Coronary artery (tissue), 2 donors: Measurements from ENCODE around the gene COL9A3.
A peak's percentile ranks its signal among the peaks of the same experiment; 100 is the strongest.

Experiments used
- DNase-seq: peaks from one replicate; pipeline ENCODE4 v3.0.0-alpha.2; 2017; ENCODE audit warnings: low spot score
- H3K27ac ChIP-seq, 2 donors: fragments of 200-600 bp; sonication (generic); one replicate each; pipeline ENCODE4 v1.5.1; 2016 to 2019
- H3K4me3 ChIP-seq: fragments of 200-600 bp; sonication (generic); 2 replicates; pipeline ENCODE4 v1.5.1; 2016; ENCODE audit warnings: mild to moderate bottlenecking, moderate library complexity
- TF ChIP-seq, protein P1 (sequence below): fragments of 200-600 bp; sonication (generic); IDR thresholded peaks from one replicate; pipeline ENCODE4 v1.5.1; 2019; ENCODE audit warnings: antibody characterized with exemption

Gene COL9A3

DNA sequence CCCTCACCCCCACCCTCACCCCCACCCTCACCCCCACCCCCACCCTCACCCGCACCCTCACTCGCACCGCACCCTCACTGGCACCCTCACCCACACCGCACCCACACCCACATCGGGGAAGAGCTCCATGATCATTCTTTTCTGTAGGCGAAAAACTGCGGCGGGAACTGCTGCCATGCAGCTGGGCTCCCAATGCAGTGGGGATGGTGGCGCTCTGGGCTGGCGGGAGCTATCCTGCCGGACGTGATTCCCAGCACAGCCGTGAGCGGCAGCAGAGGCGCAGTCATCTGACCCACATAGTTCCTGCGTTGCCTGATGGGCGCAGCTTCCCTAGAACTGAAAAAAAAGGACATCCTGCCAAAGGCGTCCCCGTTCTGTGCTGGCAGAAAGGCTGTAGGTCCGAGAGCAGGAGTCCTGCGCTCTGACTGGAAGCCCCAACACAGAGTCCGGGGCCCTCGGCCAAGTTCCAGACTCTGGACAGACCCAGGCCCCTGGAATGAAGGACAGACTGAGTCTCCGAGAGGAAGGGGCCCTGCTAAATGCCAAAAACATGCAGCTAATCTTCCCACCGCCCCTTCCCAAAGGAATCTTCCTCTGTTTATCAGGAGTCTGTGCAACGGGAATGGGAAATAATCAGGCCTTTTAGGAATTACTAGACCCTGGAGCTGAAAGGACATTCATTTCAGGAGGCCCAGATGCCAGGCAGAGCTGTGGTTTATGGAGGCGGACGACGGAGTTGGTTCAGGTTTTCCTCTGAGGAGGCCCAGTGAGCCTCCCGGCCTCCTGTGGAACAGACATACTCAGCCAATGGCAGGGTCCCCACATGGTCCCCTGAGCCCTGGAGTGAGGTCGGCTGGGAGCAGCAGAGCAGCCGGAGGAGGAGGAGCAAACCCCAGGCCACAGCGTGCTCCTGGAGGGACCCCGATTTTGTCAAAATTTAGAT is 58.8 kb downstream of the COL9A3 start:
- DNase-seq, result peak; percentile 87
- peak overlapping the region; percentile 47 for H3K4me3 ChIP-seq
- TF ChIP-seq, protein P1, sequence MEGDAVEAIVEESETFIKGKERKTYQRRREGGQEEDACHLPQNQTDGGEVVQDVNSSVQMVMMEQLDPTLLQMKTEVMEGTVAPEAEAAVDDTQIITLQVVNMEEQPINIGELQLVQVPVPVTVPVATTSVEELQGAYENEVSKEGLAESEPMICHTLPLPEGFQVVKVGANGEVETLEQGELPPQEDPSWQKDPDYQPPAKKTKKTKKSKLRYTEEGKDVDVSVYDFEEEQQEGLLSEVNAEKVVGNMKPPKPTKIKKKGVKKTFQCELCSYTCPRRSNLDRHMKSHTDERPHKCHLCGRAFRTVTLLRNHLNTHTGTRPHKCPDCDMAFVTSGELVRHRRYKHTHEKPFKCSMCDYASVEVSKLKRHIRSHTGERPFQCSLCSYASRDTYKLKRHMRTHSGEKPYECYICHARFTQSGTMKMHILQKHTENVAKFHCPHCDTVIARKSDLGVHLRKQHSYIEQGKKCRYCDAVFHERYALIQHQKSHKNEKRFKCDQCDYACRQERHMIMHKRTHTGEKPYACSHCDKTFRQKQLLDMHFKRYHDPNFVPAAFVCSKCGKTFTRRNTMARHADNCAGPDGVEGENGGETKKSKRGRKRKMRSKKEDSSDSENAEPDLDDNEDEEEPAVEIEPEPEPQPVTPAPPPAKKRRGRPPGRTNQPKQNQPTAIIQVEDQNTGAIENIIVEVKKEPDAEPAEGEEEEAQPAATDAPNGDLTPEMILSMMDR, result peak; percentile 31
- peak overlapping the region; percentile 57 to 75 for H3K27ac ChIP-seq

GRCh38 chr20:62876501-62876901 is 59.7 kb downstream of the COL9A3 start:
- TF ChIP-seq, protein P1, result no peak
- DNase-seq, result no peak
- Histone ChIP-seq H3K27ac (peak overlapping the region; percentile 68 to 75), H3K4me3 (no peak overlapping the region)

- H3K27ac ChIP-seq, result peak overlapping the region; percentile 68 to 75
- H3K4me3 ChIP-seq, result peak overlapping the region; percentile 8
- DNase-seq, result peak; percentile 87
- TF ChIP-seq, protein P1, result no peak
These were observed 60.3 kb downstream of the COL9A3 start for GRCh38 chr20:62876902-62877816.

GRCh38 chr20:62878244-62879038 is 61.6 kb downstream of the COL9A3 start:
- H3K4me3 ChIP-seq, result no peak overlapping the region
- TF ChIP-seq, protein P1, result no peak
- no peak overlapping the region for H3K27ac ChIP-seq
- DNase-seq, result no peak

DNA sequence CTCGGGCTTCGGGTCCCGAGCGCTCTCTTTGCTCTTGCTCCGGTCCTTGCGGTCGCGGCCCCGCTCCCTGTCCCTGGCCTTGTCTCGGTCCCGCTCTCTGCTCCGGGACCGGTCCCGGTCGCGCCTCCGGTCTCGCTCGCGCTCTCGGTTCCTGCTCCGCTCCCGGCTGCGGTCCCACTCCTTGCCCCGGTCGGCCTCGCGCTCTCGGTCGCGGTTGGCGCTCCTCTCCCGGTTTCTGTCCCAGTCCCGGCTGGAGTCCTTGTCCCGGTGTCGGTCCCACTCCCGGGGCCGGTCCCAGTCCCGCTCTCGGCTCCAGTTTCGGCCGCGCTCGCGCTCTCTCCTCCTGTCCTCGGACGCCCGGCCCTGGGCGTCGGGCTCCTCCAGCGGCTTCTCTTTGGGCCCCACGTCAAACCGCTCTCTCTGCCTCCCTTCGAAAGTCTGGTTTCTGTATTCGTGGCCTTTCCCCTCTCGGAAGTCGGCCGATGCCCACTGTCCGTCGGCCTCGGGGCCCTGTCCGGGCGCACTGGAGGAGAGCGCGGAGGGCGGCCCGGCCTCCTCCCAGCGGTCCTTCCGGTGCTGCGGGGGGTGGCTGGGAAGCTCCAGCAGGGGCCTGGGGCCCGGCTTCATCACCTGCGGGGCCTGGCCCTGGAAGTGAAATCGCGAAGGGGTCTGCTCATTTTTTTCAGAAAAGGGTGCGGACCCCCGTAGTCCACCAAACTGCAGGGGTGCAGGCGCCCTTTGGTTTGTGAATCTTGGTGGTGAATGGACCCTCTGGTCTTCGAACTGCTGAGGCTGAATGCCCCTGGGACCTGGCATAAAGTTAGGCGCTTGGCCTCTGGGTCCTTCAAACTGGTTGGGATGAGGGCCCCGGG is 62.7 kb downstream of the COL9A3 start:
- TF ChIP-seq, protein P1, result no peak
- no peak for DNase-seq
- Histone ChIP-seq H3K27ac (no peak overlapping the region), H3K4me3 (no peak overlapping the region)
